Measurements from ENCODE around the gene NUP188. TPM values are rescaled to one million over a fixed set of nuclear protein-coding genes. Genes with fewer than 3 reads are reported as not detected.

The NUP188 gene
- total and polyA plus RNA-seq, 2 experiments from 2014 or later, result 25.5 to 117 TPM

DNA sequence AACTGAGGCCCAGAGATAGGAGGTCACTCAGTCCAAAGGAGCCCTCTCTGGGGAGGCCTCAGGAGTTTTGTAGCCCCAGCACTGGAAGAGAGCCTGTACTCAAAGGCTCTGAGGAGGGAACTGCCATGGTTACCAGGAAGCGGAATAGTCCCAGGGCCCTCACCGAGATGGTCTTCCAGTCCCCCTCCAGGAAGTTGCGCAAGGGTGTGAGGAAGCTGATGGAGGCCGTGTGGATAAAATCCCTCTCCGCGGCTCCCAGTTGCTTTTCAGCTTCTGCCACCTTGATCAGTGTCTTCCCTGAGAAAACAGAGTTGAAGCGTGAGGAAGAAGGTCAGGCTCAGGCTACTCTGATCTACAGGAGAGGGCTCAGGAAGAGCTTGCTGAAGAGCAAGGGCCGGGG is 67.1 kb downstream of the NUP188 start (continued):
- TF ChIP-seq, protein P1, sequence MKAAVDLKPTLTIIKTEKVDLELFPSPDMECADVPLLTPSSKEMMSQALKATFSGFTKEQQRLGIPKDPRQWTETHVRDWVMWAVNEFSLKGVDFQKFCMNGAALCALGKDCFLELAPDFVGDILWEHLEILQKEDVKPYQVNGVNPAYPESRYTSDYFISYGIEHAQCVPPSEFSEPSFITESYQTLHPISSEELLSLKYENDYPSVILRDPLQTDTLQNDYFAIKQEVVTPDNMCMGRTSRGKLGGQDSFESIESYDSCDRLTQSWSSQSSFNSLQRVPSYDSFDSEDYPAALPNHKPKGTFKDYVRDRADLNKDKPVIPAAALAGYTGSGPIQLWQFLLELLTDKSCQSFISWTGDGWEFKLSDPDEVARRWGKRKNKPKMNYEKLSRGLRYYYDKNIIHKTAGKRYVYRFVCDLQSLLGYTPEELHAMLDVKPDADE (IDR thresholded peaks at IDR 0.05), result no peak
- no peak for TF ChIP-seq NANOG (IDR thresholded peaks at IDR 0.05; ENCODE audit: borderline replicate concordance)
- no peak for TF ChIP-seq ZNF114 (CRISPR knock-in tag; IDR thresholded peaks at IDR 0.05)
- no peak for TF ChIP-seq CREB1 (CRISPR knock-in tag; IDR thresholded peaks at IDR 0.05; ENCODE audit: low read depth)
- TF ChIP-seq POLR2AphosphoS5 (IDR thresholded peaks at IDR 0.05; ENCODE audit: low read depth), result no peak
- no peak for TF ChIP-seq ZNF331 (CRISPR knock-in tag; IDR thresholded peaks at IDR 0.05; ENCODE audit: low read depth)
- TF ChIP-seq STAT1 (IDR thresholded peaks at IDR 0.05; ENCODE audit: unreplicated experiment), result no peak
- TF ChIP-seq, protein P2, sequence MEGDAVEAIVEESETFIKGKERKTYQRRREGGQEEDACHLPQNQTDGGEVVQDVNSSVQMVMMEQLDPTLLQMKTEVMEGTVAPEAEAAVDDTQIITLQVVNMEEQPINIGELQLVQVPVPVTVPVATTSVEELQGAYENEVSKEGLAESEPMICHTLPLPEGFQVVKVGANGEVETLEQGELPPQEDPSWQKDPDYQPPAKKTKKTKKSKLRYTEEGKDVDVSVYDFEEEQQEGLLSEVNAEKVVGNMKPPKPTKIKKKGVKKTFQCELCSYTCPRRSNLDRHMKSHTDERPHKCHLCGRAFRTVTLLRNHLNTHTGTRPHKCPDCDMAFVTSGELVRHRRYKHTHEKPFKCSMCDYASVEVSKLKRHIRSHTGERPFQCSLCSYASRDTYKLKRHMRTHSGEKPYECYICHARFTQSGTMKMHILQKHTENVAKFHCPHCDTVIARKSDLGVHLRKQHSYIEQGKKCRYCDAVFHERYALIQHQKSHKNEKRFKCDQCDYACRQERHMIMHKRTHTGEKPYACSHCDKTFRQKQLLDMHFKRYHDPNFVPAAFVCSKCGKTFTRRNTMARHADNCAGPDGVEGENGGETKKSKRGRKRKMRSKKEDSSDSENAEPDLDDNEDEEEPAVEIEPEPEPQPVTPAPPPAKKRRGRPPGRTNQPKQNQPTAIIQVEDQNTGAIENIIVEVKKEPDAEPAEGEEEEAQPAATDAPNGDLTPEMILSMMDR (conservative IDR thresholded peaks at IDR 0.05; ENCODE audit: low read depth in 2 of 2), result no peak
- TF ChIP-seq EZH2 (IDR thresholded peaks at IDR 0.05; ENCODE audit: low read depth, unreplicated experiment), result no peak

DNA sequence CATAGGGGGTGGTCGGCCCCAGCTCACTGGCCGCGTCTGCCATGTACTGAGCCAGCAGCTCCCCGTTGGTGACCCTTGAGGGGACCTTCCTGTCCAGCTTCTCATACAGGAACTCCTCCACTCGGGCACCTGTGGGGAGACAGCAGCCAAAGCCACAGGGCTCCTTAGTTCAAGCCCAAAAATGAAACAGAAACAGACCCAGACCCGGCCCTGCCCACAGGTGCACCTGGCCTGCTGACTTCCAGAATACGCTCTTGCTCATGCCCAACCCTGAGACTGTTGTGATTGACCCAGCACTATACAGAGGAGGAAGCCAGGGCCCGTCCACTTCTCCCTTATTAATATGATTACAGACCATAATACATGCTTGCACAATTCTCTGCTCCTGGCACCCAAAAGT is 73.6 kb downstream of the NUP188 start:
- ATAC-seq, result no peak
- TF ChIP-seq, protein P3, sequence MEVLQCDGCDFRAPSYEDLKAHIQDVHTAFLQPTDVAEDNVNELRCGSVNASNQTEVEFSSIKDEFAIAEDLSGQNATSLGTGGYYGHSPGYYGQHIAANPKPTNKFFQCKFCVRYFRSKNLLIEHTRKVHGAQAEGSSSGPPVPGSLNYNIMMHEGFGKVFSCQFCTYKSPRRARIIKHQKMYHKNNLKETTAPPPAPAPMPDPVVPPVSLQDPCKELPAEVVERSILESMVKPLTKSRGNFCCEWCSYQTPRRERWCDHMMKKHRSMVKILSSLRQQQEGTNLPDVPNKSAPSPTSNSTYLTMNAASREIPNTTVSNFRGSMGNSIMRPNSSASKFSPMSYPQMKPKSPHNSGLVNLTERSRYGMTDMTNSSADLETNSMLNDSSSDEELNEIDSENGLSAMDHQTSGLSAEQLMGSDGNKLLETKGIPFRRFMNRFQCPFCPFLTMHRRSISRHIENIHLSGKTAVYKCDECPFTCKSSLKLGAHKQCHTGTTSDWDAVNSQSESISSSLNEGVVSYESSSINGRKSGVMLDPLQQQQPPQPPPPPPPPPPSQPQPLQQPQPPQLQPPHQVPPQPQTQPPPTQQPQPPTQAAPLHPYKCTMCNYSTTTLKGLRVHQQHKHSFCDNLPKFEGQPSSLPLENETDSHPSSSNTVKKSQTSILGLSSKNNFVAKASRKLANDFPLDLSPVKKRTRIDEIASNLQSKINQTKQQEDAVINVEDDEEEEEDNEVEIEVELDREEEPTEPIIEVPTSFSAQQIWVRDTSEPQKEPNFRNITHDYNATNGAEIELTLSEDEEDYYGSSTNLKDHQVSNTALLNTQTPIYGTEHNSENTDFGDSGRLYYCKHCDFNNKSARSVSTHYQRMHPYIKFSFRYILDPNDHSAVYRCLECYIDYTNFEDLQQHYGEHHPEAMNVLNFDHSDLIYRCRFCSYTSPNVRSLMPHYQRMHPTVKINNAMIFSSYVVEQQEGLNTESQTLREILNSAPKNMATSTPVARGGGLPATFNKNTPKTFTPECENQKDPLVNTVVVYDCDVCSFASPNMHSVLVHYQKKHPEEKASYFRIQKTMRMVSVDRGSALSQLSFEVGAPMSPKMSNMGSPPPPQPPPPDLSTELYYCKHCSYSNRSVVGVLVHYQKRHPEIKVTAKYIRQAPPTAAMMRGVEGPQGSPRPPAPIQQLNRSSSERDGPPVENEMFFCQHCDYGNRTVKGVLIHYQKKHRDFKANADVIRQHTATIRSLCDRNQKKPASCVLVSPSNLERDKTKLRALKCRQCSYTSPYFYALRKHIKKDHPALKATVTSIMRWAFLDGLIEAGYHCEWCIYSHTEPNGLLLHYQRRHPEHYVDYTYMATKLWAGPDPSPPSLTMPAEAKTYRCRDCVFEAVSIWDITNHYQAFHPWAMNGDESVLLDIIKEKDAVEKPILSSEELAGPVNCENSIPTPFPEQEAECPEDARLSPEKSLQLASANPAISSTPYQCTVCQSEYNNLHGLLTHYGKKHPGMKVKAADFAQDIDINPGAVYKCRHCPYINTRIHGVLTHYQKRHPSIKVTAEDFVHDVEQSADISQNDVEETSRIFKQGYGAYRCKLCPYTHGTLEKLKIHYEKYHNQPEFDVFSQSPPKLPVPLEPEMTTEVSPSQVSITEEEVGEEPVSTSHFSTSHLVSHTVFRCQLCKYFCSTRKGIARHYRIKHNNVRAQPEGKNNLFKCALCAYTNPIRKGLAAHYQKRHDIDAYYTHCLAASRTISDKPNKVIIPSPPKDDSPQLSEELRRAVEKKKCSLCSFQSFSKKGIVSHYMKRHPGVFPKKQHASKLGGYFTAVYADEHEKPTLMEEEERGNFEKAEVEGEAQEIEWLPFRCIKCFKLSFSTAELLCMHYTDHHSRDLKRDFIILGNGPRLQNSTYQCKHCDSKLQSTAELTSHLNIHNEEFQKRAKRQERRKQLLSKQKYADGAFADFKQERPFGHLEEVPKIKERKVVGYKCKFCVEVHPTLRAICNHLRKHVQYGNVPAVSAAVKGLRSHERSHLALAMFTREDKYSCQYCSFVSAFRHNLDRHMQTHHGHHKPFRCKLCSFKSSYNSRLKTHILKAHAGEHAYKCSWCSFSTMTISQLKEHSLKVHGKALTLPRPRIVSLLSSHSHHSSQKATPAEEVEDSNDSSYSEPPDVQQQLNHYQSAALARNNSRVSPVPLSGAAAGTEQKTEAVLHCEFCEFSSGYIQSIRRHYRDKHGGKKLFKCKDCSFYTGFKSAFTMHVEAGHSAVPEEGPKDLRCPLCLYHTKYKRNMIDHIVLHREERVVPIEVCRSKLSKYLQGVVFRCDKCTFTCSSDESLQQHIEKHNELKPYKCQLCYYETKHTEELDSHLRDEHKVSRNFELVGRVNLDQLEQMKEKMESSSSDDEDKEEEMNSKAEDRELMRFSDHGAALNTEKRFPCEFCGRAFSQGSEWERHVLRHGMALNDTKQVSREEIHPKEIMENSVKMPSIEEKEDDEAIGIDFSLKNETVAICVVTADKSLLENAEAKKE (CRISPR knock-in tag; IDR thresholded peaks at IDR 0.05), result no peak
- TF ChIP-seq EZH2 (IDR thresholded peaks at IDR 0.05; ENCODE audit: low read depth, unreplicated experiment), result no peak
- TF ChIP-seq, protein P1 (IDR thresholded peaks at IDR 0.05), result no peak
- TF ChIP-seq JUNB (IDR thresholded peaks at IDR 0.05; ENCODE audit: unreplicated experiment), result no peak
- TF ChIP-seq ZNF331 (CRISPR knock-in tag; IDR thresholded peaks at IDR 0.05; ENCODE audit: low read depth), result no peak
- TF ChIP-seq, protein P2 (conservative IDR thresholded peaks at IDR 0.05; ENCODE audit: low read depth in 2 of 2), result no peak
- no peak for TF ChIP-seq STAT1 (IDR thresholded peaks at IDR 0.05; ENCODE audit: unreplicated experiment)

More for the DNA sequence above, 73.6 kb downstream of the NUP188 start:
- Histone ChIP-seq H3K27ac (ENCODE audit: low read depth) (no peak overlapping the region), H3K4me3 (no peak overlapping the region), H3K4me2 (no peak overlapping the region), H3K4me1 (ENCODE audit: insufficient read depth) (no peaks in the 10 kb centered on the region; the same call in 1 of the 2 replicates), H3K9me2 (ENCODE audit: insufficient read depth) (no peaks in the 10 kb centered on the region), H3K36me3 (ENCODE audit: insufficient read depth) (no peaks in the 10 kb centered on the region), H3K79me2 (replicated peaks; ENCODE audit: insufficient read depth) (peaks cover 27% of the 10 kb centered on the region), H4K20me1 (replicated peaks; ENCODE audit: insufficient read depth) (peaks cover 11% of the 10 kb centered on the region), H3K27me3 (ENCODE audit: insufficient read depth) (no peaks in the 10 kb centered on the region), H3F3A (replicated peaks; ENCODE audit: low read depth) (no peaks in the 10 kb centered on the region), H2AFZ (no peak overlapping the region)
- peaks cover 9% of the 10 kb centered on the region; the same call in 2 of the 3 replicates for H3K36me3 Mint-ChIP-seq (ENCODE audit: low read depth)
- no peak overlapping the region for H3K4me3 Mint-ChIP-seq
- H3K27me3 Mint-ChIP-seq (ENCODE audit: insufficient read depth, low read depth, poor library complexity), result peaks cover 2% of the 10 kb centered on the region
- DNase-seq (ENCODE audit: low spot score), result no peak
- H3K9me3 Mint-ChIP-seq, result no peaks in the 10 kb centered on the region
- peaks cover 16% of the 10 kb centered on the region for H3K4me1 Mint-ChIP-seq
- H3K27ac Mint-ChIP-seq, result no peak overlapping the region

Data from GM23338 (cell line).